ENCODE results near the gene EDC3. TPM values are rescaled to one million over a fixed set of nuclear protein-coding genes. Genes with fewer than 3 reads are reported as not detected.

The EDC3 gene
- total RNA-seq, 2 donors from 2014 or later = 11.5 to 16.2 TPM

DNA sequence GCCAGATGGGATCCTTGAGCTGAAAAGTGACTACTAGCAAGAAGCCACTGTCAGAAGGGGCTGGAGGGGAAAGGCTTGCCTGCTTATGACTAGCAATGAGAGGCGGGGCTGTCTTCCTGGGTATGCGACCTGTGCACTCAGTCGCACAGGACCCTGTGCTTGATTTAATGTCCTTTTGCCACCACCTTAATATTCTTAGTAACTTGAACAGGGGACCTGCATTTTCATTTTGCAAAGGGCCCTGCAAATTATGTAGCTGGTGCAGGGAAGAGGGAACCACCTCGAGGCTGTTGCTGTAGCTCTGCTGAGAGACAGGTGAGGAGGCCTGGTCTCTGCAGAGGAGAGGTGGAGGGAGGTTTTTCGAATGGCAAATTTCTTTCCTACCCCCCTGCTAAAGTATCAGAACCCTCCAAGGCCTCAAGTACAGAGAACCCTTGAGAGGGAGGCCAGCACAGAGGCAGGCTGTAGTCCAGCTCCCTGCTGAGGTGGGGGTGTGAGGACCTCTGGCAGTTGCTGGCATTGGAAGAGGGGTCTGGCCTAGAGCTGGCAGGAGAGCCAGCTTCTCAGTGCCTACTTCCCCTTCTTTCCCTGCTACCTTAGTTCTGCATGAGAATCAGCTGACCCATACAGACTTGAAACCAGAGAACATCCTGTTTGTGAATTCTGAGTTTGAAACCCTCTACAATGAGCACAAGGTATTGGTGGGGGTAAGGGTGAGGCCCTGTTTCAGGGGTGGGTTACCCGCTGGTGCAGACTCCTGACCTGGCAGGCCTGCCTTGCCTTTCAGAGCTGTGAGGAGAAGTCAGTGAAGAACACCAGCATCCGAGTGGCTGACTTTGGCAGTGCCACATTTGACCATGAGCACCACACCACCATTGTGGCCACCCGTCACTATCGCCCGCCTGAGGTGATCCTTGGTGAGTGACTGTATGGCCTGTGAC lies 68.8 kb downstream of the EDC3 start:
- Histone ChIP-seq H3K36me3 (peaks cover 93% of the 10 kb centered on the region), H3K27me3 (replicated peaks; ENCODE audit: insufficient read depth) (no peaks in the 10 kb centered on the region), H3K27ac (no peak overlapping the region), H3K4me3 (no peak overlapping the region), H3K9me3 (no peaks in the 10 kb centered on the region), H3K4me1 (ENCODE audit: control insufficient read depth in 1 of 2, low read depth in 2 of 2) (no peaks in the 10 kb centered on the region)
- ATAC-seq (ENCODE audit: insufficient number of reproducible peaks, low FRiP score, low read depth) (no peak), DNase-seq (ENCODE audit: low spot score) (no peak)
- TF ChIP-seq, protein P1, sequence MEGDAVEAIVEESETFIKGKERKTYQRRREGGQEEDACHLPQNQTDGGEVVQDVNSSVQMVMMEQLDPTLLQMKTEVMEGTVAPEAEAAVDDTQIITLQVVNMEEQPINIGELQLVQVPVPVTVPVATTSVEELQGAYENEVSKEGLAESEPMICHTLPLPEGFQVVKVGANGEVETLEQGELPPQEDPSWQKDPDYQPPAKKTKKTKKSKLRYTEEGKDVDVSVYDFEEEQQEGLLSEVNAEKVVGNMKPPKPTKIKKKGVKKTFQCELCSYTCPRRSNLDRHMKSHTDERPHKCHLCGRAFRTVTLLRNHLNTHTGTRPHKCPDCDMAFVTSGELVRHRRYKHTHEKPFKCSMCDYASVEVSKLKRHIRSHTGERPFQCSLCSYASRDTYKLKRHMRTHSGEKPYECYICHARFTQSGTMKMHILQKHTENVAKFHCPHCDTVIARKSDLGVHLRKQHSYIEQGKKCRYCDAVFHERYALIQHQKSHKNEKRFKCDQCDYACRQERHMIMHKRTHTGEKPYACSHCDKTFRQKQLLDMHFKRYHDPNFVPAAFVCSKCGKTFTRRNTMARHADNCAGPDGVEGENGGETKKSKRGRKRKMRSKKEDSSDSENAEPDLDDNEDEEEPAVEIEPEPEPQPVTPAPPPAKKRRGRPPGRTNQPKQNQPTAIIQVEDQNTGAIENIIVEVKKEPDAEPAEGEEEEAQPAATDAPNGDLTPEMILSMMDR (IDR thresholded peaks at IDR 0.05) = no peak

DNA sequence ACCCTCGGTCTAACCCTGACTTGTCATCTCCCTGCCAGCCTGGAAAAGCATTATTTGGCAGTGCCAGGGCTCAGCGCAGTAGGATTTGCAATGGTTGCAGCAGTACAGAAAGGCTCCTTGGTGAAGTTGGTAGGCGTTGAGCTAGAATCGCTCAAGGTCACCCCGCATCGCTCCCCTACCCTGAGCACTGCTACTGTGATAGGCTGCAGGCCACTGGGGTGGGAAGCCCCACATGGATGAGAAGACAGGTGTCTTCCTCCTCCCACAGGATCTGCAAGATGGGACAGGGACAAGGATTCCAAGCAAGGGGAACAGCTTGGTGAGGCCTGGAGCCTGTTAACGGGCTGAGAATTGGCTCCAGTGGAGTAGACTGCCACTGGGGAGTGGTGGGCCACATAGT lies 69.5 kb downstream of the EDC3 start:
- TF ChIP-seq, protein P1 (IDR thresholded peaks at IDR 0.05) = no peak
- H3K9me3 ChIP-seq = no peaks in the 10 kb centered on the region
- peaks cover 89% of the 10 kb centered on the region for H3K36me3 ChIP-seq
- no peaks in the 10 kb centered on the region for H3K27me3 ChIP-seq (replicated peaks; ENCODE audit: insufficient read depth)
- H3K27ac ChIP-seq = no peak overlapping the region
- H3K4me1 ChIP-seq (ENCODE audit: control insufficient read depth in 1 of 2, low read depth in 2 of 2) = peaks cover 0 to 2% of the 10 kb centered on the region in 2 donors
- no peak for ATAC-seq (ENCODE audit: insufficient number of reproducible peaks, low FRiP score, low read depth)
- no peak for DNase-seq (ENCODE audit: low spot score)
- no peak overlapping the region for H3K4me3 ChIP-seq

DNA sequence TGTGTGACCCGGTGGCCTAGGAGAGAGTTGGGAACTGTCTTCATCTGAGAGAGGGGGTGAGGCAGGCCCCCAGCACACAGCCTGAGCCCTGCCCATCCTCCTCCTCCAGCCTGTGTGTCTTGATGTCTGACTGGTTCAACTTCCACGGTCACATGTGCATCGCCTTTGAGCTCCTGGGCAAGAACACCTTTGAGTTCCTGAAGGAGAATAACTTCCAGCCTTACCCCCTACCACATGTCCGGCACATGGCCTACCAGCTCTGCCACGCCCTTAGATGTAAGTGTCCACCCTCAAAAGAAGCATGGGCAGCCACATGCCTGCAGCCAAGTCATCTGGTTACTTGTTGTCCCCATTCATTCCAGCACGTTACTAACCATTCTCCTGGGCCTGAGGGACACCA lies 70.1 kb downstream of the EDC3 start:
- DNase-seq (ENCODE audit: low spot score) = no peak
- peaks cover 87% of the 10 kb centered on the region for H3K36me3 ChIP-seq
- H3K9me3 ChIP-seq = no peaks in the 10 kb centered on the region
- no peak overlapping the region for H3K27ac ChIP-seq
- TF ChIP-seq, protein P1 (IDR thresholded peaks at IDR 0.05) = no peak
- no peak overlapping the region for H3K4me3 ChIP-seq
- H3K27me3 ChIP-seq (replicated peaks; ENCODE audit: insufficient read depth) = no peaks in the 10 kb centered on the region
- peaks cover 0 to 9% of the 10 kb centered on the region in 2 donors for H3K4me1 ChIP-seq (ENCODE audit: control insufficient read depth in 1 of 2, low read depth in 2 of 2)
- no peak for ATAC-seq (ENCODE audit: insufficient number of reproducible peaks, low FRiP score, low read depth)

DNA sequence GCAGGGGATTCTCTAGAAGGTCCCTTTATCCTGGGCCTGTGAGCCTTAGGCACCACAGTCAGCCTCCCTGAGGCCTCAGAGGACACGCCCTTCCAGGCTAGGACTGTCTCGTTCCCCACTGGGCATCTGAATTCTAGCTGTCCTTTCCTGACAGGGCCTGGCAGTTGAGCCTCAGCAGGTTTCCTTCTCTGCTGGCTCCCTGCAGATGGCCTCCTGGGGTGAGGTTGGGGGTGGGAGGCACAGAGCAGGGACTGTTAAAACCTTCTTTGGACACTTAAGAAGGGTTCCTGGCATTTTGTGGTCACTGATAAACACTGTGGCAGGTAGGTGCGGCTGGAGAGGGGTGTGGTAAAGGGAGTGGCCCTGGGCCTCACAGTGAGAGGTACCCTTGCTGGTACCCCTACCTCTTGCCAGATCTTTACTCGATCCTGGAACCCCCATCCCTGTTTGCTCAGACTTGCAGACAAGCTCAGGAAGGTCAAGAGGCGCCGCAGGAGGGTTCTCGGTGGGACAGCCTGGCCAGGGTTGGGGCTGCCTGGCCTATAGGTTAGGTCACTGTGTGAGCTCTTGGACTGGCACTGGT lies 71.7 kb downstream of the EDC3 start:
- DNase-seq (ENCODE audit: low spot score) (no peak), ATAC-seq (ENCODE audit: insufficient number of reproducible peaks, low FRiP score, low read depth) (no peak)
- Histone ChIP-seq H3K4me1 (ENCODE audit: control insufficient read depth in 1 of 2, low read depth in 2 of 2) (peaks cover 0 to 15% of the 10 kb centered on the region in 2 donors), H3K27ac (no peak overlapping the region), H3K36me3 (peaks cover 92% of the 10 kb centered on the region), H3K9me3 (no peaks in the 10 kb centered on the region), H3K27me3 (replicated peaks; ENCODE audit: insufficient read depth) (no peaks in the 10 kb centered on the region), H3K4me3 (no peak overlapping the region)
- TF ChIP-seq, protein P1 (IDR thresholded peaks at IDR 0.05) = no peak

DNA sequence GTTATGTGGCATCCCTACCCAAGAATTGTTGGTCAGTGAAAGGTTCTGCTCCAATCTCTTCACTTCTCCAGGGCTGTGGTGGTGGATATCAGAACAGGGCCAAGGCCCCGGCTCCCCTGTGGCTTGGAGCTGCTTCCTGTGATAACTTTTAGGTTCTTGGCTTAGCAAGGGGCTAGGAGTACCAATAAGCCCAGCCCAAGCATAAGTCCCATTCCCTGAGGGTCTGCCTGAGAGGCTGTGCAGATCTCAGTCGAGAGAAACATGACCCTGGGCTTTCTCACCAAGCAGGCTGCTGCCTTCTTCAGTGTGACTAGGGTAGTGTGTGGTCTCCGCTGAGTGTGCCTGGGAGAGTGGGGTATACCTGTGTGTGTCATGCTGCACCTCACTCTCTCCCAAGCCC lies 73.1 kb downstream of the EDC3 start:
- TF ChIP-seq, protein P1 (IDR thresholded peaks at IDR 0.05) = no peak
- ATAC-seq (ENCODE audit: insufficient number of reproducible peaks, low FRiP score, low read depth) (no peak), DNase-seq (ENCODE audit: low spot score) (no peak)
- Histone ChIP-seq H3K36me3 (peaks cover 80% of the 10 kb centered on the region), H3K9me3 (no peaks in the 10 kb centered on the region), H3K4me1 (ENCODE audit: control insufficient read depth in 1 of 2, low read depth in 2 of 2) (peaks cover under 1 to 29% of the 10 kb centered on the region in 2 donors), H3K27me3 (replicated peaks; ENCODE audit: insufficient read depth) (no peaks in the 10 kb centered on the region), H3K4me3 (no peak overlapping the region), H3K27ac (no peak overlapping the region)
